Measurements from ENCODE around the gene DNAJC18. TPM values are rescaled to one million over a fixed set of nuclear protein-coding genes. Genes with fewer than 3 reads are reported as not detected.
"Not testable (repeated sequence)": the region's sequence is repeated elsewhere in the genome, so short reads cannot be mapped to it uniquely, and the experiment has no call there.

DNAJC18 gene
- total RNA-seq (2022) (6.7 and 9.8 TPM in 2 replicates), Bru-seq, nascent RNA (percentile 48 among the genes with signal in this experiment), BruChase-seq, experiment 1, labeled RNA remaining after a 6-hour chase (percentile 49 among the genes with signal in this experiment), BruChase-seq, experiment 2, labeled RNA remaining after a 2-hour chase (percentile 43 among the genes with signal in this experiment)
- long read RNA-seq, full-length matches to known transcripts: 5 of 6 reads
- long read RNA-seq, partial matches to known transcripts: 0 of 6 reads
- long read RNA-seq, other reads (novel, unspliced or antisense): 1 of 6 reads

GRCh38 chr5:139439013-139439903 is at the start of gene DNAJC18:
DNAJC18 (minus strand) TSS chr5:139439525; CDS start chr5:139439445, 80 bp downstream.
- Mint-ChIP-seq H3K4me1 (ENCODE audit: low read depth, unreplicated experiment) (peaks cover 18% of the 10 kb centered on the region), H3K4me3 (ENCODE audit: low read depth, unreplicated experiment) (peak within 1 kb of the TSS; percentile 93), H3K27ac (ENCODE audit: unreplicated experiment) (peak within 1 kb of the TSS; percentile 84), H3K36me3 (ENCODE audit: insufficient read depth, unreplicated experiment) (peaks cover 11% of the 10 kb centered on the region), H3K9me3 (ENCODE audit: low read depth, unreplicated experiment) (no peaks in the 10 kb centered on the region), H3K27me3 (ENCODE audit: unreplicated experiment) (peaks cover 21% of the 10 kb centered on the region)
- TF ChIP-seq CTCF (IDR thresholded peaks at IDR 0.05; ENCODE audit: unreplicated experiment): no peak
- intact Hi-C loops (cut with micrococcal nuclease; ENCODE audit: unreplicated experiment): no loop called here
- no TSS peak for BruUV-seq (replicated peaks)
- peak; percentile 91 for DNase-seq
- CTCF ChIA-PET: interaction anchor here (0.5 to 1.3 kb wide), 9 partner anchors 9 to 1013 kb away, joined by 3 to 7 read pairs (median 4); partner anchors contain the start of gene STING1

- BruUV-seq (replicated peaks): no TSS peak
- DNase-seq: no peak
- peaks cover 11% of the 10 kb centered on the region for H3K4me1 Mint-ChIP-seq (ENCODE audit: low read depth, unreplicated experiment)
- no peaks in the 10 kb centered on the region for H3K27me3 Mint-ChIP-seq (ENCODE audit: unreplicated experiment)
- H3K4me3 Mint-ChIP-seq (ENCODE audit: low read depth, unreplicated experiment): no peak overlapping the region
- intact Hi-C loops (cut with micrococcal nuclease; ENCODE audit: unreplicated experiment): no loop called here
- H3K27ac Mint-ChIP-seq (ENCODE audit: unreplicated experiment): no peak overlapping the region
- CTCF ChIA-PET: no interaction called here
- H3K9me3 Mint-ChIP-seq (ENCODE audit: low read depth, unreplicated experiment): no peaks in the 10 kb centered on the region
- H3K36me3 Mint-ChIP-seq (ENCODE audit: insufficient read depth, unreplicated experiment): no peaks in the 10 kb centered on the region
- TF ChIP-seq CTCF (IDR thresholded peaks at IDR 0.05; ENCODE audit: unreplicated experiment): no peak
These were observed 48.9 kb upstream of the DNAJC18 start for GRCh38 chr5:139488260-139488659.

GRCh38 chr5:139486201-139486600 is 46.9 kb upstream of the DNAJC18 start:
- TF ChIP-seq CTCF (IDR thresholded peaks at IDR 0.05; ENCODE audit: unreplicated experiment): no peak
- no TSS peak for BruUV-seq (replicated peaks)
- H3K36me3 Mint-ChIP-seq (ENCODE audit: insufficient read depth, unreplicated experiment): peaks cover 13% of the 10 kb centered on the region
- H3K27me3 Mint-ChIP-seq (ENCODE audit: unreplicated experiment): no peaks in the 10 kb centered on the region
- no peak overlapping the region for H3K27ac Mint-ChIP-seq (ENCODE audit: unreplicated experiment)
- intact Hi-C loops (cut with micrococcal nuclease; ENCODE audit: unreplicated experiment): no loop called here
- H3K4me1 Mint-ChIP-seq (ENCODE audit: low read depth, unreplicated experiment): peaks cover 17% of the 10 kb centered on the region
- no peak for DNase-seq
- CTCF ChIA-PET: no interaction called here
- no peak overlapping the region for H3K4me3 Mint-ChIP-seq (ENCODE audit: low read depth, unreplicated experiment)
- H3K9me3 Mint-ChIP-seq (ENCODE audit: low read depth, unreplicated experiment): no peaks in the 10 kb centered on the region

- H3K9me3 Mint-ChIP-seq (ENCODE audit: low read depth, unreplicated experiment); intact Hi-C loops (cut with micrococcal nuclease; ENCODE audit: unreplicated experiment); BruUV-seq (replicated peaks); H3K27me3 Mint-ChIP-seq (ENCODE audit: unreplicated experiment); DNase-seq: not testable (repeated sequence)
- peak overlapping the region; percentile 54 for H3K4me3 Mint-ChIP-seq (ENCODE audit: low read depth, unreplicated experiment)
- peaks cover 17% of the 10 kb centered on the region for H3K4me1 Mint-ChIP-seq (ENCODE audit: low read depth, unreplicated experiment)
- H3K36me3 Mint-ChIP-seq (ENCODE audit: insufficient read depth, unreplicated experiment): peaks cover 13% of the 10 kb centered on the region
- CTCF ChIA-PET: interaction anchor here (1.3 to 1.9 kb wide), 6 partner anchors 10 to 60 kb away, joined by 4 to 12 read pairs (median 6); partner anchors contain the start of genes DNAJC18 and ECSCR
- peak overlapping the region; percentile 89 for H3K27ac Mint-ChIP-seq (ENCODE audit: unreplicated experiment)
These were observed 43.5 kb upstream of the DNAJC18 start for GRCh38 chr5:139482890-139483208.
